NCI-H128 (cell line): Measurements from ENCODE around the gene RECQL.

Source experiments
- DNase-seq: peaks from one replicate; lab custom pipeline; 2025; ENCODE audit not compliant: unreplicated experiment; lab: John Stamatoyannopoulos, UW

RECQL gene, protein sequence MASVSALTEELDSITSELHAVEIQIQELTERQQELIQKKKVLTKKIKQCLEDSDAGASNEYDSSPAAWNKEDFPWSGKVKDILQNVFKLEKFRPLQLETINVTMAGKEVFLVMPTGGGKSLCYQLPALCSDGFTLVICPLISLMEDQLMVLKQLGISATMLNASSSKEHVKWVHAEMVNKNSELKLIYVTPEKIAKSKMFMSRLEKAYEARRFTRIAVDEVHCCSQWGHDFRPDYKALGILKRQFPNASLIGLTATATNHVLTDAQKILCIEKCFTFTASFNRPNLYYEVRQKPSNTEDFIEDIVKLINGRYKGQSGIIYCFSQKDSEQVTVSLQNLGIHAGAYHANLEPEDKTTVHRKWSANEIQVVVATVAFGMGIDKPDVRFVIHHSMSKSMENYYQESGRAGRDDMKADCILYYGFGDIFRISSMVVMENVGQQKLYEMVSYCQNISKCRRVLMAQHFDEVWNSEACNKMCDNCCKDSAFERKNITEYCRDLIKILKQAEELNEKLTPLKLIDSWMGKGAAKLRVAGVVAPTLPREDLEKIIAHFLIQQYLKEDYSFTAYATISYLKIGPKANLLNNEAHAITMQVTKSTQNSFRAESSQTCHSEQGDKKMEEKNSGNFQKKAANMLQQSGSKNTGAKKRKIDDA

GRCh38 chr12:21501258-21502163 lies at the start of gene RECQL, which contains the start of gene GOLT1B:
TSS of gene RECQL (minus strand) at chr12:21501635. CDS start at chr12:21499570, 2,065 bp downstream.
TSS of gene GOLT1B (plus strand) at chr12:21501789. CDS start at chr12:21501924, 135 bp downstream.
- peak; percentile 96 for DNase-seq

GRCh38 chr12:21547437-21547836 lies 46.0 kb upstream of the RECQL start:
- DNase-seq: no peak

- DNase-seq: no peak
Observed at GRCh38 chr12:21546716-21547115, 45.3 kb upstream of the RECQL start.

GRCh38 chr12:21545557-21545956 lies 44.1 kb upstream of the RECQL start:
- no peak for DNase-seq

DNA sequence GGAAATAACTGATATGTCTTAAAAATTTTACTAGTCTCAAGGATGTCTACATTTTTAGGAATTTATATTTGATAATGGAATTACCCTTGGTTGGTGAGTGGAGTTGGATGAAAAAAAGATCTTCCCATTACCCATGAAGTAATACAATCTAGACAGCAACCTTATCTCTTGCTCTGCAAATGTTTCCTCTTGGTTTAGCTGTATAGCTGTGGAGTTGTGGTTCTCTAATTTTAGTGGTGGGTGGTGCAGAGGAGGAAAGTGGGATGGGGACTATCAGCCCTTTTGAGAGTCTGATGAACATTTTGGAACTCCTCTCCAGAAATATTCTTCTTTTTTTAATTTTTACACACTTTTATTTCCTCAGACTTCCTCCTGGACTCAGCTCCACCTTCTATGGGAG lies 41.7 kb upstream of the RECQL start:
- DNase-seq: no peak

GRCh38 chr12:21542403-21542802 lies 41.0 kb upstream of the RECQL start:
- no peak for DNase-seq

DNA sequence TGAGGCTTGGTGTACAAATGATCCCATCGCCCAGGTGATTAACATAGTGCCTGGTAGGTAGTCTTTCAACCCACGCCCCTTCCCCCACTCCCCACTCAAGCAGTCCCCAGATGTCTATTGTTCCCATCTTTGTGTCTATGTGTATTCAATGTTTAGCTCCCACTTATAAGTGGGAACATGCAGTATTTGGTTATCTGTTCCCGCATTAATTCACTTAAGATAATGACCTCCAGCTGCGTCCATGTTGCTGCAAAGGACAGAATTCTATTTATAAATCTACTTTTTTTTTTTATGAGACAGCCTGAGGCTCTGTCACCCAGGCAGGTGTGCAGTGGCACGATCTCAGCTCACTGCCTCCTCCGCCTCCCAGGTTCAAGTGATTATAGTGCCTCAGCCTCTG lies 40.3 kb upstream of the RECQL start:
- no peak for DNase-seq

DNA sequence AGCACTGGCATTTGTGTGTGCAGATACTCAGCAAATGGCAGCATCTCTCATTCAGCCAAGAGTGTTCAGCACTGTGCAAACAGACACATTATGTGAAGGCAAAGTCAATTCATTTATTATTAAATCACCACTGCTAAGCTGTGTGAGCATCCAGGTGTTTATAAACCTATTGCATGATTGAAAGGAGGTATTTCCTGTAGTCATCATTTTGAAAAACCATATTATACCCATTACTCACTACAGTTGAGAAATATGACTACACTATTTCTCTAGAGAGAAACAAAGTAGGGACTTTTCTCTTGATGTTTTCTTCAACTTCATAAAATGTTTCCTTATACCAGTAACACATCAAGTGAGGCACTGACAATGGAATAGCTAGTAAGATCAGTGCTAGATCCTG lies 38.4 kb upstream of the RECQL start:
- no peak for DNase-seq

DNA sequence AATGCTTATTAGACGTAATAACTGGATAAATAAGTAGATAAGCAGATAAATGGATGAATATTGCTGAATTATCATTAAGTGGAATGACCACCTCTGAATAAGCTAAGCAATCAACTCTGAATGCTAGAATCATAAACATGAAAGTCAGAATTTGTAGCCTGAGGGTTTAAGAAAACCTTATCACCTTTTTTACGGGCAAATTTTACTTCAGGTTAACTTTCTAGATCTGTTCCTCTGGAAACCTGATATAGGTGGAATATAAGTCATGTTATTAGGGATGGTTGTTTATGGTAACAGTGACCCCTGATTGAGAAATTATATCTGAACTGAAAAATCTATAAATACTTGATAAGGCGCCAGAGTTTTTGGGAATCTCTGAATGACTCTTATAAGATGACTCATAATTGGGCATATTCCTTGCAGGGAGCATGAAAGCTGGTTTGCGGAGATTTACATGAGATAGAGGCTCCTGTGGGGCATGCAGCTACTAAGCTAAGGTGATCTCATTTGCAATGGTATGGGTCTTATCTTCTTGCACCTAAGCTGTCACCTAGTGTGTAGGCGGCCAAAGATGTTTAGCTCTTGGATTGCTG lies 36.7 kb upstream of the RECQL start:
- DNase-seq: no peak

GRCh38 chr12:21529456-21529855 lies 28.0 kb upstream of the RECQL start:
- no peak for DNase-seq

GRCh38 chr12:21528953-21529352 lies 27.5 kb upstream of the RECQL start:
- no peak for DNase-seq

DNA sequence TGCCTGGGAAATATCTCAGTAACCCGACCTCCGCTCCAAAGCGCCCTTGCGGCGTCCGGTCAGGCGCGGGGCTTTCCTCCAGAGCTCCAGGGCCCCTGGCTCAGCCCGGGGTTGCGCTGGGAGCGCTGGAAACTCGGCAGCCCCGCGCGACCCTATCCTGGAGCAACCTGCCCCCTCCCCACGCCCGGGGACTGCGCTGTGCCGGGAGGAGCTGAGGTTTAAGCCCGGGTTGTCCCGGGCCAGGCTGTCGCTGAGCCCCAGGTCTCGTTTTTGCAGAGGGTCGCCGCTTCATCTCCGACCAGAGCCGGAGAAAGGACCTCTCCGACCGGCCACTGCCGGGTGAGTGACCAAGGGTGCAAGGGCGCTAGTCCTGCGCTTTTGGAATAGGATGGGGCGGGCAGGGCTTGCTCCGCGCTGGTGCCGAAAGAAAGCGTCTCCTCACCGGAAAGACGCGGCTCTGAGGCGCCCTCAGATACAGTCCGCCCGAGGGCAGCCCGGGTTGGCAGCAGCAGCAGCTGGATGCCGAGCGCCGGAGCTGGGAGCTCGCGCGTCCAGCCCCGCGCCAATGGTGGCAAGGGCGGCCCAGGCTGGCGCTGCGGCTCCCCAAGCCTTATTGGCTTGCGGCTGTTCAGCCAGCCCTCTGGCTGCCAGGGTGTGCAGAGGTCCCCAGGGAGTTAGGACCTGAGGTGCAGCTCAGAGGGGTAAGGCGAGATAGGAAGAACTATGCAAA lies 26.2 kb upstream of the RECQL start:
- peak; percentile 14 for DNase-seq

DNA sequence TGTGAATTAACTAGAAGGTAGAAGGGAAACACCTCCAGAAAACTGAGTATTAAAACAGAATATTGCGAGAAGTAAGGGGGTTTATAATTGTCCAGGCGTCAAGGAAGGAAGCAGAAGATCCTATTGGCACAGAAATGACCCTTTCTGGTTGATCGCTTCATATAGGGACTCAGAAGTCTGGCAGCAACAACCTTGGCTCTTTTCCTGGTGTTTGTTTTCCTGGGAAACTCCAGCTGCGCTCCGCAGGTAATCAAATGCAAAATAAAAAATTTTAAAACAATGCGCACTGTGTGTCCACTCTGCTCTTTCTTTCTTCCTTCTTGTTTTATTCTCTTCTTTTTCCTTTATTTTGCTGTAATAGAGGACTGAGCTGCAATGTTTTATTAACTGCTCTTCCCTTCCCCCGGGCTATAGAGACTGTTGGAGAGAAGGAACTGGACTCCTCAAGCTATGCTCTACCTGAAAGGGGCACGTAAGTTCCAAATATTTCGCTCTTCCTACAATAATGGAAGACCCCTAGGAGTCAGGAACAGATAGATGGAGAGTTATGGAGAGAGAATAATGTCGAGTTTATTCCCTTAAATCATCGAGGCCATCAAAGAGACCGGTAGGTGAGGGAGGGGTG lies 25.4 kb upstream of the RECQL start:
- DNase-seq: no peak

- DNase-seq: no peak
Observed at GRCh38 chr12:21526053-21526452, 24.6 kb upstream of the RECQL start, which contains the start of gene SPX. TSS of gene SPX (plus strand) at chr12:21526296. CDS start at chr12:21526473, 177 bp downstream.

DNA sequence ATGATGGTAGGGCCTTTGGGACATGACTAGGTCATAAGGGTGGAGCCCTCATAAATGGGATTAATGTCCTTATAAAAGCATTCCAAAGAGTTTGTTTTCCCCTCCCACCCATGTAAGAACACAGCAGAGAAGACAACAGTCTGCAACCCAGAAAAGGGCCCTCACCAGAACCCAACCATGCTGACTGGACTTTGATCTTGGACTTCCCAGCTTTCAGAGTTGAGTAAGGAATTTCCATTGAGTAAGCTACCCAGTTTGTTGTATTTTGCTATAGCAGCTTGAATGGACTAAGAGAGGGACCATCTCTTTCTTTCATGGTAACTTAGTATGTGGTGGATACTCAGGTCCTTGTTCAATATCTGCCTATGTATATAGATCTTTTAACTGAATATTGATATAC lies 21.7 kb upstream of the RECQL start:
- no peak for DNase-seq

- no peak for DNase-seq
Observed at GRCh38 chr12:21521541-21521940, 20.1 kb upstream of the RECQL start.

DNA sequence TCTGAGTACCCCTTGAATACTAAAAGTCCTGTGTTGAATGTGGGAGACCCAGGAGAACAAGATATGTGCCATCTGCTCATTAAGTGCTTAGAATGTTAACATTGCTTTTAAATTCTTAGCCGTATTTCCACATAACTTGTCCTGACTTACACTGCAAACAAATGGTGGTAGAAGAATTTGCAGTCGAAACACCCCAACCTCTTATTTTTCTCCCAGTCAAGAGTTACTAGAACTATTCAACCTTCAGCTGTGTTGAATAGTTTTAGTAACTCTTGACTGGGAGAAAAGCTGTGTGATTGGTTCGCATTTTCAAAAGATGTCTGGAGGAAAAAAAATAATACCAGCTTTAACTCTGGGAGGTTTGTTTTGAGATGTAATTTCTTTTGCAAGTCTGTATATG lies 17.0 kb upstream of the RECQL start:
- DNase-seq: no peak

- no peak for DNase-seq
Observed at GRCh38 chr12:21516281-21516680, 14.8 kb upstream of the RECQL start.

DNA sequence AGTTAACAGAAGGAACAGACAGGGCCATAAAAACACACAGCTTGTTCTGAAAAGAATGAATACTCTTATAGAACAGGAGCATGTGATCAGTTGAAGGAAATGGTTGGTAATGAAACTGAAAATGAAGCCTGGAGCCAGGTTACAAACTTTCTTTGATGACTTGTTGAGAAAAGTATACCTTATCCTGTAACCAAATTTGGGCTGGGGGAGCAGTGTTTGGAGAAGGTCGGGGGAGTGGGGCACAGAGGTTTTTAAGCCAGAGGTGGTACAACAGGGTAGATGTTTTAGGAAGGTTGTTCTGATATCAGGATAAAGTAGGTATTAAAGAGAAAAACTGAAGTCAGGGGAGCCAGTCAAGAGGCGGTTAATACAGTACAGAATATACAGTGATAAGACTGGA lies 8.3 kb upstream of the RECQL start:
- DNase-seq: no peak

- DNase-seq: no peak
Observed at GRCh38 chr12:21507849-21508248, 6.4 kb upstream of the RECQL start.
